Activated naive CD8-positive, alpha-beta T cell treated with anti-CD3 and anti-CD28 coated beads, Interleukin-2, amount 50 U/mL, for 24 hours (primary cell): ENCODE measurements around the gene FAP.

Experiments
- ATAC-seq: fragments of 150-1000 bp; cut with Tn5 transposase; one replicate; pipeline ENCODE4 v1.10.0; 2021
- DNase-seq: peaks from one replicate; pipeline ENCODE4 v3.0.0; 2021
- H3K27ac Mint-ChIP-seq: one replicate; pipeline ENCODE4 v1.8.0; 2021; ENCODE audit warnings: mild to moderate bottlenecking, mixed read lengths
- H3K27me3 Mint-ChIP-seq: one replicate; pipeline ENCODE4 v1.8.0; 2021; ENCODE audit warnings: mixed read lengths
- H3K36me3 Mint-ChIP-seq: one replicate; pipeline ENCODE4 v1.8.0; 2021; ENCODE audit warnings: low read depth, mixed read lengths
- H3K4me1 Mint-ChIP-seq: one replicate; pipeline ENCODE4 v1.8.0; 2021; ENCODE audit warnings: mixed read lengths
- H3K4me3 Mint-ChIP-seq: one replicate; pipeline ENCODE4 v1.8.0; 2021; ENCODE audit warnings: mild to moderate bottlenecking, moderate library complexity, mixed read lengths
- H3K9me3 Mint-ChIP-seq: one replicate; pipeline ENCODE4 v1.8.0; 2021; ENCODE audit warnings: mixed read lengths

FAP gene, protein sequence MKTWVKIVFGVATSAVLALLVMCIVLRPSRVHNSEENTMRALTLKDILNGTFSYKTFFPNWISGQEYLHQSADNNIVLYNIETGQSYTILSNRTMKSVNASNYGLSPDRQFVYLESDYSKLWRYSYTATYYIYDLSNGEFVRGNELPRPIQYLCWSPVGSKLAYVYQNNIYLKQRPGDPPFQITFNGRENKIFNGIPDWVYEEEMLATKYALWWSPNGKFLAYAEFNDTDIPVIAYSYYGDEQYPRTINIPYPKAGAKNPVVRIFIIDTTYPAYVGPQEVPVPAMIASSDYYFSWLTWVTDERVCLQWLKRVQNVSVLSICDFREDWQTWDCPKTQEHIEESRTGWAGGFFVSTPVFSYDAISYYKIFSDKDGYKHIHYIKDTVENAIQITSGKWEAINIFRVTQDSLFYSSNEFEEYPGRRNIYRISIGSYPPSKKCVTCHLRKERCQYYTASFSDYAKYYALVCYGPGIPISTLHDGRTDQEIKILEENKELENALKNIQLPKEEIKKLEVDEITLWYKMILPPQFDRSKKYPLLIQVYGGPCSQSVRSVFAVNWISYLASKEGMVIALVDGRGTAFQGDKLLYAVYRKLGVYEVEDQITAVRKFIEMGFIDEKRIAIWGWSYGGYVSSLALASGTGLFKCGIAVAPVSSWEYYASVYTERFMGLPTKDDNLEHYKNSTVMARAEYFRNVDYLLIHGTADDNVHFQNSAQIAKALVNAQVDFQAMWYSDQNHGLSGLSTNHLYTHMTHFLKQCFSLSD

DNA sequence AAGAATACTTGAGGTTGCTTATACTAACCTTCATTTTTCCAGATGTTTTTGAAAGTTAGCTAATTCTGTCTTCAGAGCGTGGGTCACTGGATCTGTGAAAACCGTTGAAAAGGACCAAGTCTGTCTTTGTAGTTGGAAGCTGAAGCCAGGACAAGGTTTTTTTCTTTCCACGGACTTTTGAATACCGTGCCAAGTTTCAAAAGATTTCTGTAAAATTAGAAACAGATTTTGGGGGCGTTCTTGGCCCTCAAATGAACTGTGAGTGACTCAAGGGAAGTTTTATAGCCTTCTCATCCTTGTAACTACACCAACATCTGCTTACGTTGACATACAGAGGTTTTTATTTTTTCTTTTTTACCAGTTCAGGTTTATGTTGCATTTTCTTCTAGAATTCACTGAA is at the start of gene FAP:
FAP (minus strand) TSS at position 152 of the 400 bp plus-strand sequence; CDS start at position 34, 118 bp downstream.
- Mint-ChIP-seq H3K27me3 (peaks cover 21% of the 10 kb centered on the region), H3K4me3 (no peak within 1 kb of the TSS), H3K36me3 (no peaks in the 10 kb centered on the region), H3K9me3 (no peaks in the 10 kb centered on the region), H3K4me1 (no peaks in the 10 kb centered on the region), H3K27ac (no peak within 1 kb of the TSS)
- DNase-seq, result no peak
- no peak for ATAC-seq

DNA sequence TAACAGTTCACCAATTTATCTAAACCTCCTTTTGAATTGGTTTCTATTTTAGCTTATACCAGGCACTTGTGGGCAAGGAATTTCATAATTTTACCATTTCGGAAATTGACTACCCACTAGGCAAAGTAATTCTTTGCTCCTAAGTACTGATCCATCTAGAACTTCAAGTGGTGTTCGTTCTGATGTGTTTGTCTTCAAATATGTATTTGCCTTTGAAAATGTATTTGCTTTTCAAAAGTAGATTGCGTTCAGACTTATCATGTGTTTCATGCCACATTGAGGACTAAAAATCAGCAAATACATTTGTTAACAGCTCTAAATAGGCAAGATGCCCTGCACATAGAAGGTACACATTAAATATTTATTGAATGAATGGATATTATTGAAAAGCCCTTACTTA is 48.5 kb upstream of the FAP start:
- ATAC-seq, result no peak
- H3K4me3 Mint-ChIP-seq, result no peak overlapping the region
- H3K9me3 Mint-ChIP-seq, result no peaks in the 10 kb centered on the region
- no peaks in the 10 kb centered on the region for H3K27me3 Mint-ChIP-seq
- no peak overlapping the region for H3K27ac Mint-ChIP-seq
- H3K36me3 Mint-ChIP-seq, result peaks cover 5% of the 10 kb centered on the region
- no peak for DNase-seq
- H3K4me1 Mint-ChIP-seq, result no peaks in the 10 kb centered on the region

DNA sequence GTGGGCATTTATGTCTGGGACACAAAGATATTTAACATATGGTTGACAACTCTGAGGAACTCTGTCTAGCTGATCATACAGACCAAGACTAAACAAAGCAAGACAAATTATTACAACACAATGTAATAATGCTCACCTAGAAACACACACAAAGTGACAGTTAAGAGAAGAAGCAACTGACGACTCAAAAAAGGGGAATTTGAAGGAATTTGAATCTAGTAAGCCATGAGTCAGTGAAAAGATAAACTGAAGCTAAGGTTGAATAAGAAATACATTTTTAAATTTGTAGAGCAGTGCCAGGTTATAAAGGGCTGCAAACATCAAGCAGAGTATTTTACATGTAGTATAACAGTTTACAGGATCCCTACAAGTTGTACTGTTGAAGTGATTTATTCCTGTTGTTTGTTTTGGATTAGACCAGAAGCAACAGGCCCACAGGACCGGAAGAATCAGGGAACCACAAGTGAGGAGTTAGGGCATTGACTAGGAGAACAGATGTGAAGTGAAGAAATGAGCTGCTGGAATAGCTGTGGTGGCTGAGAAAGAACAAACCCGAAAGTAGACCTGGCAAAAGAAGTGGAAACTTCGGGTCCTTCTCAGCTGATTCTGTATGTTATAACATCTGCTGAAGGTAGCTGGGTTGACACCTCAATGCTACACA is 39.6 kb upstream of the FAP start:
- Mint-ChIP-seq H3K4me3 (no peak overlapping the region), H3K4me1 (no peaks in the 10 kb centered on the region), H3K36me3 (peaks cover 18% of the 10 kb centered on the region), H3K9me3 (no peaks in the 10 kb centered on the region), H3K27me3 (no peaks in the 10 kb centered on the region), H3K27ac (no peak overlapping the region)
- DNase-seq (no peak), ATAC-seq (no peak)

DNA sequence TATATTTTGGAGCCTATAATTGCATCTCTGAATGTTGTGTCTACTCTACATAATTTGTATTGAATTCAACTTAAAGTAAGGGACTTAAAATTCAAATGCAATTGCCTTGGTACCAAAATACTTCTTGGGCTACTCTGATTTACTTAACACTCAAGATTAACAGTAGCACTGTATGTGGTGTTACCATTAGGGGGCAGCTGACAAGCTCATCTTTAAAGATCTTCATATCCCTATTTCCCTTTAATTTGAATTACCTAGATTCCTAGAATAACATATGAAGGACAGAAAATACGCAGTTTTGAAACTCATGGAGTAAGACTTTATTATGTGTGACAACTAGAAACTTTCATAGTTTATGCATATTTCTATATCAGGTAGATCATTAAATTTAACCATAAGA is 37.4 kb upstream of the FAP start:
- Mint-ChIP-seq H3K36me3 (peaks cover 27% of the 10 kb centered on the region), H3K9me3 (no peaks in the 10 kb centered on the region), H3K27me3 (no peaks in the 10 kb centered on the region), H3K4me3 (no peak overlapping the region), H3K4me1 (no peaks in the 10 kb centered on the region), H3K27ac (no peak overlapping the region)
- no peak for DNase-seq
- no peak for ATAC-seq

DNA sequence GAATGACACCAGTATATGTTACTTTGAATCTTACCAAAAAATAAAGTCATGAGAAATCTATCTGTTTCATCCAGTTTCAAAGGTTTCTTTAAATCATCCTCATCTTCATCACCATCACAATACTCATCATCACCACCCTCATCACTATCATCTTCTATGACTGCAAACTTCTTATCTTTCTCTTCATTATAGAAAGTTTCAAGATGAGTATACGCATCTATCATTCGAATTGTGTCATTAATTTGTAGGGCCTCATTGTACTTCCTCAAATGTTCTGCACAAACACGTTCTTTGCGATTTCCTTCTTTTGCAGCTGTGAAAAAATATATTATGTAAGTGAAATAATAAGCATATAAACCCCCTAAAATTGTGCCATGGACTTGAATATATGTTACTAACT is 34.1 kb upstream of the FAP start:
- Mint-ChIP-seq H3K9me3 (no peaks in the 10 kb centered on the region), H3K27me3 (no peaks in the 10 kb centered on the region), H3K4me1 (no peaks in the 10 kb centered on the region), H3K4me3 (no peak overlapping the region), H3K36me3 (peaks cover 32% of the 10 kb centered on the region), H3K27ac (no peak overlapping the region)
- DNase-seq, result no peak
- ATAC-seq, result no peak

DNA sequence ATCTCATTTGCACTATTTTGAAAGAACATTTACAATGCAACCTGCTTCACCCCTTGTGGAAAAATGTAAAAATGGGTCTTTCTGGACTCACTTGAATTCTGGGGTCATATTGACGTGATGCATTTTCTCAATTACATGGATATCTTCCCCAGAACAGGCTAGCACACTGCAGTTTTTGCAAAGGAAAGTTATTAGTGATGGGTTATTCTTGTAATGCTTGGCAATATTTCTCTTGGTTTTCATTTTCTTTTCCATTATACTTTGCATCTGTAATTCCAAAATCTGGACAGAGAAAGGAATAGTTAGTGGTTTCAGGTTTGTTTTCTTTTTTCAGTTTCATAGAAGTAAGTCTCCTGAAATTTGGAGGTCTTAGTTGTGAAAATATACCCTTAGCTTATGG is 24.8 kb upstream of the FAP start:
- ATAC-seq (no peak), DNase-seq (no peak)
- no peaks in the 10 kb centered on the region for H3K4me1 Mint-ChIP-seq
- no peaks in the 10 kb centered on the region for H3K9me3 Mint-ChIP-seq
- H3K4me3 Mint-ChIP-seq, result no peak overlapping the region
- no peak overlapping the region for H3K27ac Mint-ChIP-seq
- no peaks in the 10 kb centered on the region for H3K27me3 Mint-ChIP-seq
- H3K36me3 Mint-ChIP-seq, result peaks cover 40% of the 10 kb centered on the region

DNA sequence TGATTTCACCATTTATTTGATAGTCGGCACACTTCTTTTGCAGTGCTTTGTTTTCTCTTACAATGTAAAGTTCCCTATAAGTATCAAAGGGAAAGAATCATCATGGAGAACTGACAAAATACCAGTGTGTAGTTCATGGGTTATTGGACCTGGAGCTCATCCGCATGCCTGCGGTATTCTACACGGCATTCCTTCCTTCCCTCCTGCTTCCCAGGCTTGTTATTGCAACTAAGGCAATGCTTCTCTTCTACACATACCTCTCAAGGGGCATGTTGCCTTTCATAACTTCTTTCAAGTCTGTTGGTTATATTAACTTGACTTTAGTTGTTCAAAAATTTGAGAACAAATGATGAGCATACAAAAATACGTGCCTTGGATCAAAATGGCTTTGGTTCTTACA is 24.3 kb upstream of the FAP start:
- Mint-ChIP-seq H3K27ac (no peak overlapping the region), H3K4me1 (no peaks in the 10 kb centered on the region), H3K9me3 (no peaks in the 10 kb centered on the region), H3K4me3 (no peak overlapping the region), H3K27me3 (no peaks in the 10 kb centered on the region), H3K36me3 (peaks cover 39% of the 10 kb centered on the region)
- ATAC-seq (no peak), DNase-seq (no peak)

DNA sequence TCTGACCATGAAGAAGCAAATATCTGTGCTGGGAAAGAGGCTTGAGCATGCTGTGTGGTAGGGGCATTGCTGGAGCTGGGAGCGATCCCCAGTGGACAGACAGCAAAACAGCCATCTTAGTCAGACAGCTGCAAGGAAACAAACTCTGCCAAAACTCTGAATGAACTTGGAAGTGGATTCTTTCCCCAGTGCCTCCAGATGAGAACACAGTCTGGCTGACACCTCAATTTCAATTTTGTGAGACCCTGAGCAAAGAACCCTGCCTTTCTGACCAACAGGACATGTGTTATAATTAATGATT is 23.2 kb upstream of the FAP start:
- DNase-seq (no peak), ATAC-seq (no peak)
- Mint-ChIP-seq H3K9me3 (no peaks in the 10 kb centered on the region), H3K27ac (no peak overlapping the region), H3K27me3 (no peaks in the 10 kb centered on the region), H3K4me3 (no peak overlapping the region), H3K36me3 (peaks cover 32% of the 10 kb centered on the region), H3K4me1 (peaks cover 6% of the 10 kb centered on the region)

DNA sequence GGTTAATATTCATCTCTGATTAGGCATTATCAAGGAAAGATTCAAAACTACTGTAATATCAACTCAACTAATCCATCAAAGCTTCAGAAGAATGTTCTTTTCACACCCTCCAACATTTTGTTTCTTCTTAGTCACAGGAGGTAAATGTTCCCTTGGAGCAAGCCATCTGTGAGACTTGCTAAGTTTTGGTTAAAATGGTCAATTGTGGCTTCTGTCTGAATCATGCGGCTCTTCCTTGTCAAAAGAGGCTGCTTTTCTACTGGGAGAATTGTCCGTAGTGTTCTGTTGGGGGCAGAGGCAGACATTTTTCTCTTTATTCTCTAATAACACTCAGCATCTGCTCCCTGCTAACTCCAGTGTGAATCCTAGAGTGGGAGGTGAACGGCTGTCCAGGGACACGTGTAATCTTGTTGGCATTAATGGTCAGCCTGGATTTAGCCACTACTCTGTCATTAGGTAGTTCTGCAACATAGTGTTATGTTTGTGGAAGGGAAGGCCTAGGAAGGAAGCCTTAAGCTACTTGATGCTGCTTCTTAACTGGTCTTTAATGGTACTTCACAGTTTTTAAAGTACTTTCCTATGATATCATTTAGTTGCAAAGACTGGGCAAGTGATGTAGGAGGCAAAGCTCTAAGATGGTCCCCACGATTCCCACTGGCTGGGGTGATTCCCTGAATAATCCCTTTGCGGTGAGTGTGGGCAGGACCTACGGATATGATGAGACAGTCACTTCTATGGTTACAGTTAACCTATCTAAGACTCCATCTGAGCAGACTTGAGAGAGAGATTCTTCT is 22.6 kb upstream of the FAP start:
- DNase-seq (no peak), ATAC-seq (no peak)
- H3K36me3 Mint-ChIP-seq, result peaks cover 29% of the 10 kb centered on the region
- H3K9me3 Mint-ChIP-seq, result no peaks in the 10 kb centered on the region
- no peak overlapping the region for H3K4me3 Mint-ChIP-seq
- H3K27me3 Mint-ChIP-seq, result no peaks in the 10 kb centered on the region
- H3K4me1 Mint-ChIP-seq, result peaks cover 11% of the 10 kb centered on the region
- no peak overlapping the region for H3K27ac Mint-ChIP-seq

DNA sequence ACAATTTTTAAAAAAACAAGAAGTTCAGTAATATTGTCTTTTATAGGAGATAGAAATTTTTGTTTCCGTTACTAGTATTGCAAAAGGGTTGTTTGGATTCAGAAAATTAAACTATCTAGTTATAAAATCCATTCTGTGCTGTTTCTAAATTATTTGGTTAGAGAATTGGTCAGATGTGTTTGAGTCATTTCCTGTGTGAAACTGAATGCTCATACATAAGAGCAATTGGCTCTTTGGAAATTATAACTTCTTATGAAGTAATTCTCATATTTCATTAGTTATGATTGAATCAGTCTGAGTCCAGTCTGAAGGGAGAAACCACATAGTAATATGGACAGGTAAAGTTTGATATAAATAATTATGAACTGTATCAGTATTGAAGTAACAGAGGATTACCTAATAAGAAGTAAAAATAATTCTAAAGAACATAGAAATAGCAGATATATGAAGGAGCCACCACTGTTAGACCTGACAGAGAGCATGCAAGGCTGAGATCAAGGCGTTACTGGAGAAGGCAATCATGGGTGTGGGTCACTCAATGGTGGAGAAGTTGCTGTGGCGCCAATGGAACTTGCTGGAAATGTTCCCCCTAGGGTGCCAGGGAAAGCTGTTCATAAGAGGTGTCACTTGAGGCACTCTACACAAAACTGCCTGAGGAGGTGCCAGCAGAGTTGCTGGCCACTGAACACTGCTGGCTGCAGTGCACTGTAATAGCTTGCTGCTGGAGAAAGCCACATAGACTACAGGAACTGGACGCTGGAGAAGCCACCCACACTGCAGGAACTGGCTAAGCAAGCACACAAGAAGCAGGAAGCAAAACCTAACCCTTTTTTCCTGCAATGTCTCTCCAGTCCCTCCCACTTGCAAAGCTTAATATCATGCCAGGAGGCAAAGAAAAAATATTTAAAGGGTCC is 18.0 kb upstream of the FAP start:
- Mint-ChIP-seq H3K9me3 (no peaks in the 10 kb centered on the region), H3K36me3 (peaks cover 6% of the 10 kb centered on the region), H3K4me3 (no peak overlapping the region), H3K27ac (no peak overlapping the region), H3K4me1 (peaks cover 11% of the 10 kb centered on the region), H3K27me3 (no peaks in the 10 kb centered on the region)
- DNase-seq (peak; percentile 2), ATAC-seq (peak; percentile 62)

DNA sequence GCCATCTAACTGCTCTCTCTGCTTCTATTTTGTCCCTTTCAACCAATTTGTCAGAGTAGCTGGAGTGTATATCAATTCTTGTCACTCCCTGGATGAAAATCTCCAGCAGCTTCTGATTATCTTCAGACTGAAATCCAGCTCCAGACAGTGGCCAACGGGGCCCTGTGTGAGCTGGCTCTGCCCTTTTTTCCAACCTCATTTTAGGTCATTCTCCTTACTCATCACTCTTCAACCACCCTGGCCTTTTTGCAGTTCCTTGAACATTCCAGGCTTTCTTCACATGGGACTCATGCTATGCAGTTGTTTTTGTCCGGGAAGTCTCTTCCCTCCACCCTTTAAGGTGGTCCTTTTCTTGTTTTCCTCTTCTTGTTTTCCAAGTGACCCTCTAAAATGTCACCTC is 15.4 kb upstream of the FAP start:
- Mint-ChIP-seq H3K27ac (no peak overlapping the region), H3K9me3 (no peaks in the 10 kb centered on the region), H3K36me3 (no peaks in the 10 kb centered on the region), H3K27me3 (no peaks in the 10 kb centered on the region), H3K4me1 (peaks cover 11% of the 10 kb centered on the region), H3K4me3 (no peak overlapping the region)
- ATAC-seq (no peak), DNase-seq (no peak)

DNA sequence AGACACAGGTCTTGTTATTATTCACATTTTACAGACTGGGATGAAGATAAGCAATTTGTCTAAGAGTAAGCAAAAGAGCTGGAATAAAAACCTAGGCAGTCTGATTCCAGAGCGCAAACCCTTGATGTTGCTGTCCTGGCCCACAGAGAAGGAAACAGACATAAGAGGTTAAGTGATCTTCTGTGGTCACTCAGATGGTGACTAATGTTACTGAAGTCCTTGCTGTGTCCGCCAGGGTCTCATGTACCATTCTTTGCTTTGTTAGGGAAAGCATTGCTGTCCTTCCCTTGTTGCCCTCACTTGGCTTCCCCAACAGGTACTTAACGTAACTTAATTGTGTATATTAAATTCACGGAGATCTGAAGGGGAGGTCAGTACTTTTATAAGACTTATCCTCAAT is 14.9 kb upstream of the FAP start:
- ATAC-seq, result no peak
- no peak for DNase-seq
- Mint-ChIP-seq H3K27me3 (no peaks in the 10 kb centered on the region), H3K27ac (no peak overlapping the region), H3K9me3 (no peaks in the 10 kb centered on the region), H3K4me3 (no peak overlapping the region), H3K36me3 (no peaks in the 10 kb centered on the region), H3K4me1 (peaks cover 11% of the 10 kb centered on the region)

DNA sequence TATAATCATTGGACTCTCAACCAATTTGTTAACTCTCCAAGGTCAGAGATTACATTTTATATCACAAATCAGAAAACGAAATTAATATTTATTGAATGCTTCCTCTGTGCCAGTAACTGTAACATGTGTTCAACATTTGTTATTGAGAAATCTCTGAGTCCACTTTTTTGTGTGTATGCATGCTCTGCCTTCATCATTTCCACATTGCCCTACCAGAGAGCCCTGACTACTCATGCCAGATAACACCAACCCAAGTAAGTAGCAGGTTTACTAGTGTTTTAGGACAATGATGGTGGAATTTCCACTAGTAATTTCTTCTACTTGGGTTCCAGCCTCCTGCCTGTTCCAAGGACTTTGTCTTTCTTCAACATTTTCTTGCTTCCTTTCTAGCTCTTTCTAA is 14.2 kb upstream of the FAP start:
- ATAC-seq, result no peak
- H3K4me1 Mint-ChIP-seq, result peaks cover 11% of the 10 kb centered on the region
- no peak overlapping the region for H3K27ac Mint-ChIP-seq

DNA sequence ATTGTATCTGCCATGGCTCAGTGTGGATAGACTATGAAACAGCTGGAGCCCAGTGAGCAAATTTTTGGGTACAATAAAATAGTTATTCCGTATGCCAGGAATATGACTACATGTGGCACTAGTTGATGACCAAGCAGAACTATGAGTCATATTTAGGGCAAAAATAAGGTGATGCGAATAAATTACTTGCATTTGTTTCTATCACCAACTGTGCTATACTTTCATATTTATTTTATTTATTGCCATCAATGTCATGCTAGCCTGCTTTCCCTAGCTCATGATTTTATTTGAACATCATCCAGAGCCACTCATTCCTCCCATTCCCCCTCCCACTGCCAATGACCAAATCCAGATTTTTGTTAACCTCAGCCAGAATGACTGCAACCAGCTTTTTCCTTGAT is 13.3 kb upstream of the FAP start:
- Mint-ChIP-seq H3K27me3 (no peaks in the 10 kb centered on the region), H3K9me3 (no peaks in the 10 kb centered on the region), H3K4me1 (peaks cover 7% of the 10 kb centered on the region), H3K4me3 (no peak overlapping the region), H3K36me3 (no peaks in the 10 kb centered on the region), H3K27ac (no peak overlapping the region)
- ATAC-seq (no peak), DNase-seq (no peak)

More for the DNA sequence above, 14.2 kb upstream of the FAP start:
- no peaks in the 10 kb centered on the region for H3K36me3 Mint-ChIP-seq
- H3K4me3 Mint-ChIP-seq, result no peak overlapping the region
- no peaks in the 10 kb centered on the region for H3K9me3 Mint-ChIP-seq
- no peaks in the 10 kb centered on the region for H3K27me3 Mint-ChIP-seq
- DNase-seq, result no peak
